Fibroblast of lung (primary cell): ENCODE data around the gene SMAP1.

Experiments used
- EZH2 ChIP-seq: IDR thresholded peaks from 2 replicates; pipeline ENCODE4 v1.5.1; 2012; ENCODE audit warnings: low read length, control low read depth, mild to moderate bottlenecking; ENCODE audit errors: missing control alignments
- TF ChIP-seq, protein P1 (sequence below), 2 donors: IDR thresholded peaks in 1 of 2; conservative IDR thresholded peaks in 1 of 2; 1 replicate in 1 of 2; 2 replicates in 1 of 2; pipeline ENCODE4 v1.5.1; 2011 to 2012; ENCODE audit warnings: low read length in 2 of 2, control low read depth in 1 of 2, inconsistent platforms in 1 of 2, low read depth in 1 of 2, mild to moderate bottlenecking in 1 of 2

GRCh38 chr6:70734381-70734780 lies 66.7 kb downstream of the SMAP1 start:
- TF ChIP-seq, protein P1, sequence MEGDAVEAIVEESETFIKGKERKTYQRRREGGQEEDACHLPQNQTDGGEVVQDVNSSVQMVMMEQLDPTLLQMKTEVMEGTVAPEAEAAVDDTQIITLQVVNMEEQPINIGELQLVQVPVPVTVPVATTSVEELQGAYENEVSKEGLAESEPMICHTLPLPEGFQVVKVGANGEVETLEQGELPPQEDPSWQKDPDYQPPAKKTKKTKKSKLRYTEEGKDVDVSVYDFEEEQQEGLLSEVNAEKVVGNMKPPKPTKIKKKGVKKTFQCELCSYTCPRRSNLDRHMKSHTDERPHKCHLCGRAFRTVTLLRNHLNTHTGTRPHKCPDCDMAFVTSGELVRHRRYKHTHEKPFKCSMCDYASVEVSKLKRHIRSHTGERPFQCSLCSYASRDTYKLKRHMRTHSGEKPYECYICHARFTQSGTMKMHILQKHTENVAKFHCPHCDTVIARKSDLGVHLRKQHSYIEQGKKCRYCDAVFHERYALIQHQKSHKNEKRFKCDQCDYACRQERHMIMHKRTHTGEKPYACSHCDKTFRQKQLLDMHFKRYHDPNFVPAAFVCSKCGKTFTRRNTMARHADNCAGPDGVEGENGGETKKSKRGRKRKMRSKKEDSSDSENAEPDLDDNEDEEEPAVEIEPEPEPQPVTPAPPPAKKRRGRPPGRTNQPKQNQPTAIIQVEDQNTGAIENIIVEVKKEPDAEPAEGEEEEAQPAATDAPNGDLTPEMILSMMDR (conservative IDR thresholded peaks at IDR 0.05 in 1 of 2, IDR thresholded peaks at IDR 0.05 in 1 of 2; ENCODE audit: low read depth in 1 of 2, low read length in 2 of 2), result no peak
- TF ChIP-seq EZH2, result no peak
